Suppressor macrophage treated with lipopolysaccharide for 4 hours (primary cell): ENCODE results near the gene PRKAR1B.

Source experiments
- DNase-seq: peaks from one replicate; pipeline ENCODE4 v3.0.0-alpha.2; 2020

The PRKAR1B gene

DNA sequence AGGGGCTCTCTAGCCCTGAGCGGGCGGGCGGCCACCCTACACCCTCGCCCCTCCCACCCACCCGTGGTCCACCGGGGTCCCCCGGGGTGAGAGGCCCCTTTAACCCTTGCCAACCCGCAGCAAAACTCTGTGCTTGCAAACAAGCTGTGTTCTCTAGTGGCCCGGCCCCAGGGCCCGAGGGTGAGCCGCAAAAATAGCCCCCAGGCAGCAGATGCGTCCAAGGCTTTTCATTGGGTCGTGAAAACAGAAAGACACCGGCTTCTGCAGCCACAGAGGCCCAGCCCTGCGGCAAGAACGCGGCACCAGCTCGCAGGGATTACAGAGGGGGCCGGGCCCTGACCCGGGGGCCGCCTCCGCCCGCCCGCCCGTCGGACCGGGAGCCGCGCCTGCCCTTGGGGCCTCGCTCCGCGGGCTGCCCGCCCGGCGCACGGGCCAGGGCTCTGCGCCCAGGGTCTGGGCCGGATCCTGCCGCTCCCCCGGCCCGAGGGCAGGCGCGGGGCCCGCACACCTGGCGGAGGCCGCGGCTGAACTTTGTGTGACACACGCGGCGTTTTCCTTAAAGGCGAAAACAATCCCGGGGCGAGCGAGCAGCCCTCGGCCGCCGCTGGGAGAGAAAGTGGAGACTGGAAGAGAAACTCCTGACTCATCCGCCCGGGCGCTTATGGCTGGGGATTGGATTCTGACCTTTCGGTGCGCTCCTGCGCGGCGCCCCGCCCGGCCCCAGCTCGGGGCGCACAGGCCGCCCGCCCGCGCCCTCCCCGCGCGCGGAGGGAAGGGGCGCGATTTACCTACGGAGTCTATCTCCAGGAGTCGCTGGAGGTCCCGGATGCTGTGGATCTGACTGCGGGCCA lies 210.2 kb downstream of the PRKAR1B start:
- peak; percentile 82 for DNase-seq

DNA sequence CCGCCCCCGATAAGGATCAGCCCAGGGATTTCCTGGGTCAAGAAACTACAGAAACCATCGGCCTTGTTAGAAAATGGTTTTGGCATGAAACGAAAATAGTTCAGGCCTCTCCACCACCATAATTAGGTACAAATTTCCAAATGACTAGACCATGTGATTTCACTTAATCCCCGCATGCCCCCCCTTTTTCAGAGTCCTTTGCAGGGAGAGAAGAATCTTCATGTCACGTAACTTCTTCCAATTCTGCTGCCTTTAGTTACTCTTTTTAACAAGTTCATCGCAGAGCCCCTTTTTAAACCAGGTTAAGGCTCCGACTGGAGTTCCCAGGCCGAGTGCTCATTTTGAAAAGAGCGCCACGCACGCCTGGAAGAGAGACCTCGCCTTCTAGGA lies 210.9 kb downstream of the PRKAR1B start:
- DNase-seq: no peak

DNA sequence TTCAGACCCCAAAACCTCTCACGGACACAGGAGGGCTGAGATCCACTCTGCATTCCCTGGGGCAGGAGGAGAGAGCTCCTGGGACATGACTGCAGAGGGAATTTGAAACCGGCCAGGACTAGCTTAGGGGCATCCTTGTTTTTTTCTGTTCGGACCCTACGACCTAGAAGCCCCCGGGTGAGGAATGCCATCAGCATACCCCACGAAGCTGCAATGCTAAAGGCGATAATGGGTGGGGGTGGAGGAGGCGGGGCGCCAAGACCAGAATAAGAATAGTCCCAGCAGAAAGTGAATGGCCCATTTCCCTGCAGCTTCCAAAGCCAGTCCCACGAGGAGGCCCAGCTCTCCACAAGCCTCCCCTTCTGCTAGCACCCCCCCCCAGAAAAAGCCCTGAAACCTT lies 211.5 kb downstream of the PRKAR1B start:
- no peak for DNase-seq

DNA sequence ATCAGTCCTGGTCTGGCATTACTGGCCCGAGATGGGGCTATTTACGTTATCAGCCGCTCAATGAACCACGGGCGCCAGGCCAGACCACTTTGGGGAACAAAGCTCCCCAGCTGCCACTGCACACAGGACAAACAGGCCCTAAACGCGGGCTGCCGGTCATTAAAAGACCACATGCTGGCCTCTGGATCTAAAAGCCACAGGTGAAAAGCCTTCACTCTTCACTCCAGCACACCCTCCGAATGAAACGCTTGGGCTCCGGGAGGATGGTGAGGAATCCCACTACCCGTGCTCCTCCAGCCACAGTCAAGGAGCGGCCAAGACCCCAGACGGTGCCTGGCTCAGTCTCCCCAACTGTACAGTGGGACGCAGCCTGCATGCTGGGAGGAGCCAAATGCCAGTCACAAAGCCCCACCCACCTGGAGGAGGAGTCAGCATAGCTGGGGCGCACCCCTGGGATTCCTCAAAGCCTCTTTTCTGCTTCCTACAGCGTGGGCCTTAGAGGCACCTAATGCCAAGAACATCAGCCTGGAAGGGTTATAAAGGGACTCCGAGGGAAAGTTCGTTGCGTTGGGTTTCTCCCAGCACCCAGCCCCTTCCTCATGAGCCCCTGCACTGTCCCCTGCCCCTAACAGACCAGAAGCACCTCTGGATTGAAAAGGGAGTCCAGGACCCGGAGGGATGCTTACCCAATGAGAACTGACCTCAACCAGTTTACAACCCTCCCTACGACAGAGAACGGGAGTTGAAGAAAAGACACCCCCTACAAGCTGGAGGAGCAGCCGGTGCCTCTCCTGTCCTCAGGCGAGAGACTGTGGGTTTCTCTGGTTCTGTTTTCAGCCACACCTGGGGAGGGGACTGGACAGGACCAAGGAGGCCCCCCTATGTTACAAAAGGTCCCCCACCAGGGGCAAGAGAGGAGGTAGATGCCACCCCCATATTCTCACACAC lies 212.2 kb downstream of the PRKAR1B start:
- no peak for DNase-seq

DNA sequence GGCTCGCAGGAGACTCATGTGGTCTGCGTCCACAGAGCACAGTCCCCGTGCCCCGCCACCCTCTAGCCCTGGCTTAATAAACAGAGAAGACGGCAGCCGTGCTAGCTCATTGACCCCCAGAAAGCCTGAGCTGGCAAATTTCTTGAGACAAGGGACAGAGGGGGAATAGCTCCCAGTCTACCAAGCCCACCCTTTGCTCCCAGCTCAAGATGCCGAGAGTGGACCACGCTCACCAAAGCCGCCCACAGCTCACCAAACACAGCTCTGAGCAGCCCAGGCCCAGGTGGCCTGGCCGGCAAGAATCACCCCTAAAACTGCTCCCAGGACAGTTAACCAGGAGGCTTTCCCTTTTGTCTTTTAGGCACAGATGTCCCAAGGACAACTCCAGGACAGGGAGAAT lies 212.8 kb downstream of the PRKAR1B start:
- no peak for DNase-seq

DNA sequence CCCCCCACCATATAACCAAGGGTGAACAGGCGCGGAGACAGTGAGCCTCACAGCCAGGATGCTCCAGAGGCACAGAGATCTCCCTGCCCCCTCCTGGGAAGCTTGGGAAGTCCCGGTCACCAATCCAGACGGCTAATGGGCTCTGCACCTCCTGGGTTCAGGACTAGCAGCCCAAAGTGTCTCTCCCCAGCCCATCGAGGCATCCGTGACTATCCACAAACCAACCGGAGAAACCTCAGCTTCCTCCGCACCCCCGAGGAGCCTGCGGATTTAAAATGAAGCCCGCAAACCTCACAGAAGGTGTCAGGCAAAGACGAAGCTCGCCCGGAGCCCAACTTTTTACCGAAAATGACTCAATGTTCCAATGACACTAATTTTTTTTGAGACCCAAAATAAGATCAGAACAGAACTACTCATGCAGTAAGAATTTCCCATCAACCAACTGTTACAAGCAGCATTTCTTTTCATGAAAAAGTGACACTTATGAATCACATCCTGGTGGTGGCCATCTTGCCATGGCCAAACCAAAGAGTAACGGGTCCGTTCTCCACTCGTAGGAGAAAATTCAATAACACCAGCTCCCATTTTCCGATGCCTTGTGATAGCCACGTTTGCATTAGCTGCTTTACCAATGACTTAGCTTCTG lies 213.4 kb downstream of the PRKAR1B start:
- no peak for DNase-seq

DNA sequence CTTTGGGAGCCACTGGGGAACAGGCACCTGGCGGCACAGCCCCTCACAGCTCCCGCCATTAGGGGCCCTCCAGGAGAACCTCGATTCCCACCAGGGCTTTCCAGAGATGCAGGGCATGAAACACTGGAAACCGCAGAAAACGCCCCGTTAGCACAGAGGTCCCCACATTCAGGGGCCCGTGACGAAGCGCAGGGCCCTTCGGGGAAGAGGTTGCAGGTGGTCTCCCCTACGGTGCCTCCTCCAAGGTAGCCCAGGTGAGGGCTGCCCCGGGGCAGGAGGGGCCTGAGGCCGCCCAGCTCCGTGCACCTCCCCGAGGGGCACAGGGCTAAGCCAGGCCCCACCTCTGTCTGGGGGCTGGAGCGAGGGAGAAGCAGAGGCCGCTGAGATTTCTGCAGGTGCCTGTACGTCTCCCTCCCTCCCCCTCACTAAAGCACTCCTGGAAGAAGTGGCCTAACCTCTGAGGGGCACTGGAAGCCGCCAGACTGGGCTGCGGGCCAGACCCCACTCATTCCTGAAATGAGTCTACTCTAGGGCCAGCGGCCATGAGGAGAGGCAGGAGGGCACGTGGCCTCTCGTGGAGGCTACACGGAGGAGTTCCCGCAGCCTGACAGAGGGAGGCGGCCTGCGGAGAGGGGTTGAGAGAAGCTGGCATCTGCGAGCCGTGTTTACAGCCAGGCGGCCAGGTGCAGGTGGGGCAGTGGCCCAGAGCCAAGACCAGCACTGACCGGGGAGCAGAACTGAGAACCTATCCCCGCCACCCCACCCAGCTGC lies 214.4 kb downstream of the PRKAR1B start:
- no peak for DNase-seq

DNA sequence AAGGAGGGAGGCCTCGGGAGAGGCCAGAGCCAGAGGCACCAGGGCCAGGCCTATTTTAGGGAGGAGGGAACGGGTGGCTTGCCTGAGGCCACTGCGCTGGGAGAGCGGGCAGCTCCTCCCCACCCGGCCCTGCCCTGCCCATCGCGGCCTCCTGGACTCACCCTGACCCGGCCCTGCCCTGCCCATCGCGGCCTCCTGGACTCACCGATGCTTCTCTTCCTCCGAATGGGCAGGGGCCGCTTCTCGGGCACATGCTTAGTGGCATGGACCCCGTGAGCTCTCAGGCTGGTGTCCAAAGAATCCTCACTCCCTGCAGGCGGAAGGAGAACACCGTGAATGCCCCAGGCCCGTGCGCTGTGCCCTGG lies 215.0 kb downstream of the PRKAR1B start:
- no peak for DNase-seq

DNA sequence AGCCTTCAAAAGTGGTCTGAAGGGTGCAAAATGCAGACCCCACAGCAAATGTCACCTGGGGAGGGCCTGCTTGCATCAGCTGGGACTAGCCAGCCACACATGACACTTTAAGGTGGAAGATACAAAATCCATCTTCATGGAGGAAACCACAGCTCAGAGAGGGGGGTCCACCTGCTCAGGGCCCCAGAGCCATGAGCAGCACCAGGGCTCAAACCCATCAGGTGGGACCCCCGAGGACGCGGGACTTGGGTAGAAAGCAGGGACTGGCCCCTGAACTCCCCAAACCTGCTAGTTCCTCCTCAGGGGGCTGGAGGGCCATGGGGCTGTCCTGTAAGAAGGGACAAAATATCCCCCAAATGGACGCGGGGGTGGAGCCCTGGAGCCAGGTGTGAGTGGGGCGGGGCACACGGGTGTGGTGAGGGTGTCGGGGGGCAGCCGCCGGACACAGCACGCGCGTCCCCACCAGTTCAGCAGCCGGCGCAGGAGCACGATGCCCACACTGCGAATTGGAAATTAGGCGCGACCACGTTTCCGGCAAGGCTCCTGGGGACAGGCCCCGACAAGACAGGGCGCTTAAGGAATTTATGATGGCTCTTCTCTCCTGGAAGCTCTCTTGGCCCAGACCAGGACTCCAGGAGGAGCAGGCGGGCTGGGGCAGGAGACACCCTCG lies 215.5 kb downstream of the PRKAR1B start:
- no peak for DNase-seq

DNA sequence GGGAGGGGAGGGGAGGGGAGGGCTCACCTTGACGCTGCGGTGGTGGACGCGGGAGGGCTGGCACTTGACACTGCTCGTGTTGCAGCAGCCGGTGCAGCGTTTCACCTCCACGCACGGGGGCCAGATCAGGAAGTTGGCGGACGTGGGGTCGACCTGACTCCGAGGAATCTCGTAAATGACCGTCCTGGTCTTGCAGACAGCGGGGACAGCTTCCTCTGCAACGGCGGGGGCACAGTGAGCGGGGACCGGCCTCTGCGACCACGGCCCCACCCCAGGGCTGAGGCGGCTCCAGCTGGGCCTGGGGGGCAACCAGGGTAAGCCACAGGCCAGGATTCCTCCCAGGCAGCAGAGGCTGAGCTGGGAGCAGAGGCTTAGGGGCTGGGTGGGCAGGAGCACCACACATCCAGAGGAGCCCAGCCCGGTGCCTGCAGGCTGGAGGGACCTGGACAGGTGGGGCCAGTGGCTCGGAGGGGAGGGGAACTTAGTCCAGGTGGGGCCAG lies 216.2 kb downstream of the PRKAR1B start:
- no peak for DNase-seq

DNA sequence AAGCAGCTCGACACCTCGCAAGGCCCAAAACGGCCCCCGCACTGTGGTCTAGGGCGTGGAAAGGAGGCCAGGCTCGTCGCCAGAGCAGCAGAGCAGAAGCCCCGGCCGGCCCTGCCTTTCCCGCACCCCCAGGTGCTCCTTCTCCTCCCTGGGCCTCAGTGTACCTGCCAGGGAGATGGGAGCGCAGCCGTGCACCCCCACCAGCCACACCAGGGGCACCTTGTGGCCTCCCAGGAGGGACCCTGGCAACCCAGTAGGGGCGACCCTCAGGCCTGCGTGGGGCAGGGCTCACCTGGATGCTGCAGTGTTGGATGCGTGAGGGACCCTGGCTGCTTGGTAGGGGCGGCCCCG lies 217.0 kb downstream of the PRKAR1B start:
- no peak for DNase-seq

DNA sequence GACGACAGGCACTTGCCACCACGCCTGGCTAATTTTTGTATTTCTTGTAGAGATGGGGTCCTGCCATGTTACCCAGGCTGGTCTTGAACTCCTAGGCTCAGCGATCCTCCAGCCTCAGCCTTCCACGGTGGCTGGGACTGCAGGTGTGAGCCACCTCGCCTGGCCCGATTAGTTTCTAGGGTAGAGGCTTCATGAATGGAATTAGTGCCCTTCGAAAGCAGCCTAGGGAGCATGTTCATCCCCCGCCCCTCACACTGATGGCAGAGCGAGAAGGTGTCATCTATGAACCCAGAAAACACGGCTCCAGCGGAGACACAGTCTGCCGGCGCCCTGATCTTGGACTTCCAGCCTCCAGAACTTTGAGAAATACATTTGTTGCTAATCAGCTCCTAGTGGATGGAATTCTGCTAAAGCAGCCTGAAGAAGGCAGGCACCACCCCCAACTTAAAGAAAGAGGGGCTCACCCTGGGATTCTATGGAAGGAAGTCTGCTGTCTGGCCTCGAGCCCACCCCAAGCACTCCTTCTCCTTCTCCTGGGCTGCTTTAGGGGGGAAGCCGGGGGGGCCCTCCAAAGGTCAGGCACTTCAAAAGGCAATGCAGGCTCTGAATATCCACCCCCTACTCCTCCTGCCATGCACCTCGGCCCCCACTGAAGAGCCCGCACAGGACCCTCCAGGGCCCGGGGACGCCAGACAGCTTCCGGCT lies 217.5 kb downstream of the PRKAR1B start:
- DNase-seq: no peak

DNA sequence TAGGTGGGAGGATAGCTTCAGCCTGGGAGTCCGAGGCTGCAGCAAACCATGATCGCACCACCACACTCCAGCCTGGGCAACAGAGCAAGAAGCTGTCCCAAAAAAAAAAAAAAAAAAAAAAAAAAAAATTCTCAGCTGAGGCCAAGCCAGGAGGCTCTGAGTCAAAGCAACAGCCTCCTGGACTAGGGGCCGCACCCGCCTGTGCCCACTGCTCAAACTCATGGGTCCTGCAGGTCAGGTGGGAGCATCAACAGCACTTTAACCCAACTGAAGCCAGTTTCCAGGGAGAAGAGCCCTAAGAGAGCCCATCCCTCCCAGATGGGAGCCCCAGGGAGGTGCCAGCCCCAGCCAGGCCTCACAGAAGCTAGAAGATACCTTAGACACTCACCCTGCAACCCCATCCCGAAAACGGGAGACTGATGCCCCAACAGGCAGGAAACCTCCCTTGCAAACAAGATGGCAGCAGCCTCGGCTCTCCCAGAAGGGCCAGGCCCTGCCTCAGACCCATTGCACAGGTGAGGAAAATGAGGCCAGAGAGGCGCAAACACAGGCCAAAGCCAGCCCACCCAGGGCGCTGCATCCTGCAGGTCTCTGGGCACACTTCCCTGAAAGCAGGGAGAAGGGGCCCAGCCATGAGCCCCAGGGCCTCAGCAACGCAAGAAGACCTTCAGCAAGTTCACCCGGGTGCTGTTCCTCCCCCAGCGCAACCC lies 218.5 kb downstream of the PRKAR1B start:
- DNase-seq: no peak

DNA sequence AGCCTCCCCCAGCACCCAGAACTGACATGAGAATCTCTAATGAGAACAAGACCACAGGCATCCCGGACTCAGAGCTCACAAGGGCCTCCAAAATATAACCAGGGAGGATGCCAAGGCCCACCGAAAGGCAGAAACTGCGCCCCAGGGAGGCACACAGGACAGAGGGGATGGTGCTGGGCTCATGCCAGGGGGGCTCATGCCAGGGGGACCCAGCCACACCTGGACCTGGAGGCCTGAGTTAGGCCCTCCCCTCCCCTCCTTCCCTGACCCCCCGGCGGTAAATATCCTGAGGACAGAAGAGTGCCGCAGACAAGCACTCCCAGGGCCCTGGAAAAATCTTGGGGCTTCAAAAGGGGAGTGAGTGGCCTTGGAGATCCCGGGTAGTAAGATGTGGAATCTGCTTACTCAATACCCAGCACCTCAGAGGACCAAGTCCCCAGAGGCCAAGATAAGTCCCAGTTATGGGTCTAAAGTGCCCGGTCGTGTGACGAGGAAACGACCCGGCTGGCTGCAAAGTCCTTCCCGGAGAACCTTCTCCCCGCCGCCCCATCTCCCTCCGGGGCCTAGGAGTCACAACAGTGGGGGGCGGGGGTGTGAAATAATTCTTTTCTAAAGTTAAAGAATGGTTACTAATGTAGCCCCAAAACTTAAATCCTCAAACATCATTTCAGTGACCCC lies 219.3 kb downstream of the PRKAR1B start:
- DNase-seq: no peak

DNA sequence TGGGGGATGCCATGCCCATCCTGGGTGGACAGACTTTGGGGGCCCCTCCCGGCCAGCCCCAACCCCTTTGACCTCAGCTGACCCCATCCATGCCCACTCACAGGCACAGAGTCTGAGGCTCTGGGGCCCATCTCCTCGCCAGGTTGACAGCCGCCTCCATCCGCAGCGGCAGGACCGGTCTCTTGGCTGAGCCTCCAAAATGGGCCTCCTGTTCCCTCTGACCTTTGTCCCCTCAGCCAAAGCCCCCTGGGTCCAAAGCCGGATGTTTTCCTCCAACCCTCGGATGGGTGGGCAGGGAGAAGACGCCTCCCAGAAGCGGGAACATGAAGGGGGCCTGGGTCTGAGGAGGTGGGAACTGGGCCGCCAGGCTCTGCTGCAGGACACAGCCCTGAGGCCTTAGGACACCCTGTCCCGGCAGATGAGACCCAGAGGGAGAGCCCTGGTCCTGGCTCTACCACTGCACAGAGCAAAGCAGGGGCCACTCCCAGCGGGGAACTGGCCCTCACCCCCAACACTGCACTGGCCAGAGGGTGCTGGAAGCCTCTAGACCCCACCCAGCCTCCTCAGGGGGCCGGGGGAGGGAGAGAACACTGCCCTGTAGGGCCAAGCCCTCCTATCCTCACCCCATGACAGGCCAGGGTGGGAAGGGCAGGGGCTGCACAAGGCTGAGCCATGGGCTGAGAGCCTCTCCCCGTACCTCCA lies 220.0 kb downstream of the PRKAR1B start:
- no peak for DNase-seq

DNA sequence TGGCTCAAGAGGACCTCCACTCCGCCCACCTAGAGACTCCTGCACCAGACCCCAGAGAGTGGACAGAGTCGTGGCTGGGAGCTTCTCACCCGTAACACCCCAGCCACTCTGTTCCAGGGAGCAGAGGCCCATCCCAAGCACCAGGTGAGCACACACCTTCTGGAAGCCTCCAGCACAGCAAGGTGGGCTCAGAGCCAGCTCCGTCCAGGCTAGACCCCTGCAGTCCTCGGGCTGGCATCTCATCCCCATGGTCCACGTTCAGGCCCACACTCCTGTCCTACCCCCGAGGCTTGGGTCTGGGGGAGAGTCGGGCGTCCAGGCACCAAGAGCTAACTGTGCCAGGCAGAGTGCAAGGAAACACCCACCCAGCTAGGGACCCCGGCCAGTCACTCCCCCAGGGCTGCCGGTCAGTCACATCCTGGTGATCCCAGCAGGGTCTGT lies 220.7 kb downstream of the PRKAR1B start:
- DNase-seq: no peak

DNA sequence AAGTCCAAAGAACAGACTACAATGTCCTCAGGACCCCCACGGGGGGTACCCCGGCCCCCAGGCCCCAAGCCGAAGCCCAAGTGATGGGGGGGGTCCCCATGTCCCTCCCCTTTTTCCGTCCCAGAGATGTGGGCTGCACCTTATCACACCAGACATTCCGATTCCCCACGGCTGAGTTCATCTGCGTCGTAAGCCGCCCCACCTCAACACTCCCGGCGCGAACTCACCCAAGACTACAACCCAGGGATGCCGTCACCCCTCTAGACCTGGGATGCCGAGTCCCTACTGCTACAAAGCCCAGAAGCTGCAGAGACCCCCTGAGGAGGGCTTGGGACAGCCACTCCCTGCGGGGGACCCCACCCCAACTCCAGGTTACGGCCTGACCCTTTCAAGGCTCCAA lies 221.9 kb downstream of the PRKAR1B start:
- DNase-seq: no peak

DNA sequence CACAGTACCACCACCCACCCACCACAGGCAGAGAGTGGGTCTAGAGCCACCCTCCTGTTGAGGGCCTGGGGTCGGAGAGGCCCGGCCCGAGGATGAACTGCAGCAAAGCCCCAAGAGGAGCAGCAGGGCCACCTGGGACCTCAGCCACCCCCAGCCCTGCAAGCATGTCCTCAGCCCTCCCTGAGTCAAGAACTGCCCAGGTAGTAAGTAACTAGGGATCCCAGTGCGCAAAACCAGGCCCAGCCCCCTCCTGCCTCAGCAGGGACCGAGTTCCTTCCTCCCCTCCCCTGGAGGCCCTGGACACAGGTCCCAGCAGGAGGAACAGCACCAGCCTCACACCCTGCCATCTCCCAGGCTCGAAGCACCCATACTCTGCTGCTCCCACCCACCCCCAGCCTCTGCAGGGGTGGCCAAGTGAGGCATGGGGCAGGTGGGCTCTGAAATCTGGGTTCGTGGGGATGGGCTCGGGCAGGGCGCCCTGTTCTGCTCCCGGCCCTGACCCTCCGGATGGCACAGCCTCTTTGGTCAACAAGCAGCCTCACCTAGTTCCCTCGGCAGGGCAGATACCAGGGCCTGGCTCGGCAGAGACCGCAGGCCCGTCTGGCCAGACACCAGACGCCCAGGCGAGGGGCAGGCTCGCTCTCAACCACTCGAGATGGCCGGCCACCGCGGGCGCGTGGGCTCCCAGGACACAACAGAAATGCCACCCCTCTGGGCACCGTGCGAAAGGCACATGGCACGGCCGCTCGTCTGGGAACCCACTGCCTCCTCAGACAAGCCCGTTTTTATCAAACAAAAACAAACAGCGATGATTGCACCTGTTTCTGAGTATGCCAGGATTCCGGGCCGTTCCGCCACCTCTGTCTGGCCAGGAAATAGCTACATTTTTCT lies 222.6 kb downstream of the PRKAR1B start:
- DNase-seq: no peak
